Spleen (tissue), 11 donors: Measurements from ENCODE around the gene CLDN6. TPM values are rescaled to one million over a fixed set of nuclear protein-coding genes. Genes with fewer than 3 reads are reported as not detected.
A peak's percentile ranks its signal among the peaks of the same experiment; 100 is the strongest.

ENCODE experiments used
- DNase-seq: peaks from one replicate; pipeline ENCODE4 v3.0.0-alpha.2; 2020
- H3K27ac ChIP-seq, 8 donors: fragments of 200-600 bp; sonication (generic) in 7 of 8; 1 replicate in 4 of 8; 2 replicates in 4 of 8; pipeline versions ENCODE4 v1.5.0 to v1.8.0; 2016 to 2021; ENCODE audit warnings: inconsistent platforms in 4 of 8, mild to moderate bottlenecking in 4 of 8, moderate library complexity in 1 of 8
- H3K27me3 ChIP-seq, 7 donors: fragments of 200-600 bp; sonication (generic) in 6 of 7; replicated peaks in 1 of 7; 1 replicate in 4 of 7; 2 replicates in 3 of 7; pipeline versions ENCODE4 v1.5.0 to v1.8.0; 2016 to 2021; ENCODE audit warnings: inconsistent platforms in 3 of 7, mild to moderate bottlenecking in 1 of 7
- H3K36me3 ChIP-seq, 6 donors: fragments of 200-600 bp; sonication (generic) in 5 of 6; 1 replicate in 4 of 6; 2 replicates in 2 of 6; pipeline versions ENCODE4 v1.5.0 to v1.8.0; 2016 to 2021; ENCODE audit warnings: inconsistent platforms in 2 of 6
- H3K4me1 ChIP-seq, 6 donors: fragments of 200-600 bp; sonication (generic) in 5 of 6; 1 replicate in 3 of 6; 2 replicates in 3 of 6; pipeline versions ENCODE4 v1.5.0 to v1.8.0; 2016 to 2021; ENCODE audit warnings: inconsistent platforms in 3 of 6
- H3K4me3 ChIP-seq, 8 donors: fragments of 200-600 bp; sonication (generic) in 7 of 8; 1 replicate in 4 of 8; 2 replicates in 4 of 8; pipeline versions ENCODE4 v1.5.0 to v1.8.0; 2016 to 2021; ENCODE audit warnings: inconsistent platforms in 4 of 8, mild to moderate bottlenecking in 4 of 8, moderate library complexity in 2 of 8
- H3K9me3 ChIP-seq, 8 donors: fragments of 200-600 bp; sonication (generic) in 7 of 8; 1 replicate in 4 of 8; 2 replicates in 4 of 8; pipeline versions ENCODE4 v1.5.0 to v1.8.0; 2016 to 2021; ENCODE audit warnings: inconsistent platforms in 4 of 8
- CTCF ChIP-seq, 11 experiments: fragments of 200-600 bp in 7 of 11; fragments of 450-650 bp in 4 of 11; sonication (generic) in 4 of 11; IDR thresholded peaks in 8 of 11; conservative IDR thresholded peaks in 3 of 11; 1 replicate in 7 of 11; 2 replicates in 4 of 11; pipeline versions ENCODE4 v1.4.0 to v1.8.0; 2016 to 2021; ENCODE audit warnings: antibody characterized with exemption in 11 of 11, inconsistent platforms in 4 of 11, mild to moderate bottlenecking in 1 of 11
- POLR2A ChIP-seq, 3 donors: fragments of 450-650 bp; IDR thresholded peaks; one replicate each; pipeline ENCODE4 v1.5.1; 2017; ENCODE audit warnings: antibody characterized with exemption in 3 of 3, mild to moderate bottlenecking in 1 of 3
- POLR2AphosphoS5 ChIP-seq, 3 donors: sonication (generic); formaldehyde crosslinking; IDR thresholded peaks; one replicate each; pipeline ENCODE4 v1.5.1; 2017; ENCODE audit warnings: antibody characterized with exemption in 3 of 3
- WGBS, 5 donors: extraction: QIAGEN DNeasy Blood & Tissue Kit in 3 of 5; methylation state at CpG; one replicate each; pipeline versions ENCODE4 v1.1.5 to v1.1.7; 2013 to 2018; 5-methylcytosine and 5-hydroxymethylcytosine counted together
- intact Hi-C: fragments of 100-400 bp; cut with DNase I; formaldehyde crosslinking; loops from one replicate; pipeline ENCODE4 v1.15.0; 2023; ENCODE audit warnings: low total_unique reads
- polyA plus RNA-seq, 3 donors: library from polyadenylated mRNA; stranded (reverse); fragments of 200-250 nt; gene quantifications; one replicate each; pipeline ENCODE4 v1.2.1, GENCODE V29; 2013
- total RNA-seq, 7 donors: library from RNA; depleted of rRNA in 3 of 7; stranded (reverse); fragments of >200 nt in 3 of 7; fragmentation: NEBNext Ultra II Directional in 4 of 7; extraction: Animal tissue kit (Norgen Biotek cat#: 25700) in 4 of 7; gene quantifications; one replicate each; pipeline versions ENCODE4 v1.1.0 to v1.2.1, GENCODE V29; 2016 to 2021
- donor health status: healthy with polysubstance abuse.
- donor health status: DM: no; HTN: no; CAD: no; lungs with moderate emphysema.
- donor health status: DM: no; HTN: no; CAD: no.
- donor health status: Bipolar disorder and iron deficiency.
- donor health status: healthy.
- donor health status: DM: no; HTN: no; CAD: no.
- donor health status: DM: yes; HTN: yes; CAD: no.

CLDN6 gene
- total and polyA plus RNA-seq, 10 donors = not detected

GRCh38 chr16:2980227-2981176 lies 37.5 kb downstream of the CLDN6 start, which contains the start of gene PKMYT1:
Gene PKMYT1 (minus strand): TSS chr16:2980446. CDS start chr16:2979657, 789 bp downstream.
- 6 to 14% (median 7%) methylated on average over 41 to 91 of the region's 91 CpGs for WGBS, 5 donors
- intact Hi-C loops = no loop called here

GRCh38 chr16:2979669-2980226 lies 38.2 kb downstream of the CLDN6 start:
- Histone ChIP-seq H3K9me3 (no peaks in the 10 kb centered on the region), H3K27ac (peak overlapping the region in 4 of 8 donors; percentile 89 to 94 (median 92)), H3K36me3 (peaks cover 0 to 30% (median 0%) of the 10 kb centered on the region in 6 donors), H3K27me3 (peaks cover 0 to 19% (median 5%) of the 10 kb centered on the region in 7 donors), H3K4me3 (peak overlapping the region; percentile 49 to 90 (median 73)), H3K4me1 (peaks cover 16 to 53% (median 35%) of the 10 kb centered on the region in 6 donors)
- WGBS, 5 donors = 1 to 13% (median 7%) methylated on average over 23 to 43 of the region's 43 CpGs
- no peak for DNase-seq
- intact Hi-C loops = no loop called here
- no peak for TF ChIP-seq POLR2A (IDR thresholded peaks at IDR 0.05)

More at GRCh38 chr16:2980227-2981176, 37.5 kb downstream of the CLDN6 start, which contains the start of gene PKMYT1:
- Histone ChIP-seq H3K4me3 (peak within 1 kb of the TSS; percentile 49 to 90 (median 73)), H3K27ac (peak within 1 kb of the TSS; percentile 87 to 94 (median 91)), H3K4me1 (peaks cover 16 to 57% (median 35%) of the 10 kb centered on the region in 6 donors), H3K36me3 (peaks cover 0 to 23% (median 0%) of the 10 kb centered on the region in 6 donors), H3K27me3 (peaks cover 0 to 21% (median 5%) of the 10 kb centered on the region in 7 donors), H3K9me3 (no peaks in the 10 kb centered on the region)
- peak; percentile 39 to 94 (median 91) for TF ChIP-seq POLR2A (IDR thresholded peaks at IDR 0.05)
- TF ChIP-seq CTCF (IDR thresholded peaks at IDR 0.05 in 8 of 11, conservative IDR thresholded peaks at IDR 0.05 in 3 of 11) = peak in 1 of 11 experiments; percentile 36
- peak; percentile 99 for TF ChIP-seq POLR2AphosphoS5 (IDR thresholded peaks at IDR 0.05)
- DNase-seq = peak; percentile 98

- WGBS, 5 donors = 85 to 98% (median 95%) methylated on average over 5 to 6 of the region's 6 CpGs
- TF ChIP-seq CTCF (IDR thresholded peaks at IDR 0.05 in 8 of 11, conservative IDR thresholded peaks at IDR 0.05 in 3 of 11) = no peak
- no peak for TF ChIP-seq POLR2A (IDR thresholded peaks at IDR 0.05)
- no peak for TF ChIP-seq POLR2AphosphoS5 (IDR thresholded peaks at IDR 0.05)
These were observed 40.5 kb downstream of the CLDN6 start for GRCh38 chr16:2977440-2977839.

GRCh38 chr16:2976673-2977072 lies 41.3 kb downstream of the CLDN6 start:
- 85 to 99% (median 95%) methylated on average over 10 to 15 of the region's 15 CpGs for WGBS, 5 donors

More at GRCh38 chr16:2977440-2977839, 40.5 kb downstream of the CLDN6 start:
- DNase-seq = no peak
- Histone ChIP-seq H3K27ac (no peak overlapping the region), H3K9me3 (no peaks in the 10 kb centered on the region), H3K4me3 (no peak overlapping the region), H3K27me3 (peaks cover 0 to 13% (median 5%) of the 10 kb centered on the region in 7 donors), H3K4me1 (peaks cover 6 to 33% (median 21%) of the 10 kb centered on the region in 6 donors), H3K36me3 (peaks cover 0 to 53% (median 0%) of the 10 kb centered on the region in 6 donors)
- intact Hi-C loops = no loop called here

More at GRCh38 chr16:2976673-2977072, 41.3 kb downstream of the CLDN6 start:
- no peak overlapping the region for H3K27ac ChIP-seq
- no peak overlapping the region for H3K4me3 ChIP-seq
- DNase-seq = no peak
- no peaks in the 10 kb centered on the region for H3K9me3 ChIP-seq
- peaks cover 0 to 61% (median 0%) of the 10 kb centered on the region in 6 donors for H3K36me3 ChIP-seq
- TF ChIP-seq POLR2A (IDR thresholded peaks at IDR 0.05) = no peak
- TF ChIP-seq POLR2AphosphoS5 (IDR thresholded peaks at IDR 0.05) = no peak
- peaks cover 0 to 13% (median 5%) of the 10 kb centered on the region in 7 donors for H3K27me3 ChIP-seq
- H3K4me1 ChIP-seq = peaks cover 6 to 29% (median 21%) of the 10 kb centered on the region in 6 donors
- intact Hi-C loops = no loop called here
